H9 (cell line): ENCODE data around the gene GARNL3. TPM values are rescaled to one million over a fixed set of nuclear protein-coding genes. Genes with fewer than 3 reads are reported as not detected.

Experiments used
- DNase-seq: peaks from one replicate; pipeline ENCODE4 v3.0.0-alpha.2; 2017
- H2AFZ ChIP-seq: one replicate; pipeline ENCODE4 v1.6.1; 2013; ENCODE audit warnings: mild to moderate bottlenecking, low read length, control low read depth, moderate library complexity
- H2AK5ac ChIP-seq: 2 replicates; pipeline ENCODE4 v1.6.1; 2013; ENCODE audit warnings: low read length, control low read depth, mixed read lengths; ENCODE audit not compliant: insufficient read length
- H2BK120ac ChIP-seq: one replicate; pipeline ENCODE4 v1.6.1; 2013; ENCODE audit warnings: low read depth, mild to moderate bottlenecking, low read length, control low read depth, inconsistent platforms; ENCODE audit not compliant: poor library complexity, severe bottlenecking
- H2BK12ac ChIP-seq: 2 replicates; pipeline ENCODE4 v1.6.1; 2013; ENCODE audit warnings: low read length, control low read depth, mixed read lengths, low read depth; ENCODE audit not compliant: insufficient read length
- H2BK15ac ChIP-seq: 2 replicates; pipeline ENCODE4 v1.6.1; 2013; ENCODE audit warnings: low read depth, low read length, control low read depth
- H2BK20ac ChIP-seq: one replicate; pipeline ENCODE4 v1.6.1; 2013; ENCODE audit warnings: low read depth, mild to moderate bottlenecking, low read length, control low read depth, inconsistent platforms; ENCODE audit not compliant: poor library complexity, severe bottlenecking
- H2BK5ac ChIP-seq: 2 replicates; pipeline ENCODE4 v1.6.1; 2013; ENCODE audit warnings: low read length, control low read depth, mixed read lengths; ENCODE audit not compliant: insufficient read length
- H3K14ac ChIP-seq: 2 replicates; pipeline ENCODE4 v1.6.1; 2013; ENCODE audit warnings: low read length, control low read depth; ENCODE audit not compliant: insufficient read depth
- H3K18ac ChIP-seq: 2 replicates; pipeline ENCODE4 v1.6.1; 2013; ENCODE audit warnings: low read depth, mild to moderate bottlenecking, mixed read lengths, low read length, control low read depth; ENCODE audit not compliant: insufficient read length
- H3K23ac ChIP-seq: 2 replicates; pipeline ENCODE4 v1.6.1; 2013; ENCODE audit warnings: low read length, control low read depth, mixed read lengths, low read depth; ENCODE audit not compliant: insufficient read length
- H3K23me2 ChIP-seq: 2 replicates; pipeline ENCODE4 v1.6.1; 2013; ENCODE audit warnings: low read depth, mild to moderate bottlenecking, mixed read lengths, low read length, control low read depth; ENCODE audit not compliant: insufficient read length, poor library complexity, severe bottlenecking
- H3K27ac ChIP-seq: 2 replicates; pipeline ENCODE4 v1.5.1; 2013; ENCODE audit warnings: low read length, control low read depth, mixed read lengths, low read depth; ENCODE audit not compliant: insufficient read length
- H3K27me3 ChIP-seq: 2 replicates; pipeline ENCODE4 v1.6.1; 2013; ENCODE audit warnings: low read length, control low read depth, inconsistent platforms; ENCODE audit not compliant: insufficient read depth
- H3K4ac ChIP-seq: 2 replicates; pipeline ENCODE4 v1.6.1; 2013; ENCODE audit warnings: low read depth, mild to moderate bottlenecking, control low read depth, inconsistent platforms, low read length, moderate library complexity
- H3K4me1 ChIP-seq: 2 replicates; pipeline ENCODE4 v1.6.1; 2013; ENCODE audit warnings: low read length, control low read depth, inconsistent platforms; ENCODE audit not compliant: insufficient read depth
- H3K4me2 ChIP-seq: 2 replicates; pipeline ENCODE4 v1.6.1; 2013; ENCODE audit warnings: low read length, control low read depth, mixed read lengths; ENCODE audit not compliant: insufficient read length, insufficient read depth
- H3K56ac ChIP-seq: 2 replicates; pipeline ENCODE4 v1.6.1; 2013; ENCODE audit warnings: low read depth, mild to moderate bottlenecking, mixed read lengths, low read length, control low read depth; ENCODE audit not compliant: insufficient read length
- H3K79me1 ChIP-seq: 2 replicates; pipeline ENCODE4 v1.6.1; 2013; ENCODE audit warnings: low read depth, mild to moderate bottlenecking, moderate library complexity, low read length, control low read depth, inconsistent platforms; ENCODE audit not compliant: insufficient read depth, poor library complexity, severe bottlenecking
- H3K79me2 ChIP-seq: 2 replicates; pipeline ENCODE4 v1.6.1; 2013; ENCODE audit warnings: low read length, control low read depth, inconsistent platforms; ENCODE audit not compliant: insufficient read depth
- H3K9ac ChIP-seq: 2 replicates; pipeline ENCODE4 v1.6.1; 2013; ENCODE audit warnings: low read length, control low read depth, mixed read lengths; ENCODE audit not compliant: insufficient read length; ENCODE audit errors: extremely low read depth
- H3K9me3 ChIP-seq: one replicate; pipeline ENCODE4 v1.6.1; 2013; ENCODE audit warnings: low read depth, low read length, inconsistent platforms; ENCODE audit not compliant: control insufficient read depth
- H3T11ph ChIP-seq: one replicate; pipeline ENCODE4 v1.6.1; 2013; ENCODE audit warnings: mild to moderate bottlenecking, low read length, control low read depth, inconsistent platforms
- H4K20me1 ChIP-seq: one replicate; pipeline ENCODE4 v1.6.1; 2013; ENCODE audit not compliant: control insufficient read depth, insufficient read length, insufficient read depth
- H4K5ac ChIP-seq: 2 replicates; pipeline ENCODE4 v1.6.1; 2013; ENCODE audit warnings: low read depth, mild to moderate bottlenecking, mixed read lengths, low read length, control low read depth; ENCODE audit not compliant: insufficient read length
- H4K8ac ChIP-seq: replicated peaks from 2 replicates; pipeline ENCODE4 v1.6.1; 2013; ENCODE audit warnings: low read length, control low read depth, mixed read lengths, low read depth; ENCODE audit not compliant: insufficient read length
- H4K91ac ChIP-seq: 2 replicates; pipeline ENCODE4 v1.6.1; 2013; ENCODE audit warnings: low read depth, mild to moderate bottlenecking, moderate library complexity, mixed read lengths, low read length, control low read depth; ENCODE audit not compliant: insufficient read length
- H3K27ac Mint-ChIP-seq, 3 experiments: 2 replicates in 2 of 3; 3 replicates in 1 of 3; pipeline ENCODE4 v1.8.0; 2020 to 2021; ENCODE audit warnings: mixed read lengths in 3 of 3, mild to moderate bottlenecking in 1 of 3, moderate library complexity in 1 of 3
- H3K27me3 Mint-ChIP-seq: 2 replicates; pipeline ENCODE4 v1.8.0; 2021; ENCODE audit warnings: low read depth, mild to moderate bottlenecking, moderate library complexity, mixed read lengths
- H3K36me3 Mint-ChIP-seq, 3 experiments: 2 replicates in 2 of 3; 3 replicates in 1 of 3; pipeline ENCODE4 v1.8.0; 2020 to 2021; ENCODE audit warnings: low read depth in 3 of 3, mixed read lengths in 3 of 3; ENCODE audit not compliant: insufficient read depth in 1 of 3
- H3K4me1 Mint-ChIP-seq, 2 experiments: 2 replicates each; pipeline ENCODE4 v1.8.0; 2020; ENCODE audit warnings: mixed read lengths in 2 of 2
- H3K4me3 Mint-ChIP-seq, 2 experiments: 2 replicates in 1 of 2; 3 replicates in 1 of 2; pipeline ENCODE4 v1.8.0; 2020 to 2021; ENCODE audit warnings: mild to moderate bottlenecking in 2 of 2, mixed read lengths in 2 of 2, moderate library complexity in 1 of 2
- H3K9me3 Mint-ChIP-seq, 2 experiments: 2 replicates in 1 of 2; 3 replicates in 1 of 2; pipeline ENCODE4 v1.8.0; 2020; ENCODE audit warnings: mild to moderate bottlenecking in 2 of 2, mixed read lengths in 2 of 2, moderate library complexity in 1 of 2
- WGBS: extraction: QIAGEN DNeasy Blood & Tissue Kit; methylation state at CpG from one replicate; pipeline ENCODE4 v1.1.7; 2013; ENCODE audit warnings: missing lambda C conversion rate, low lambda C conversion rate, mixed read lengths; ENCODE audit not compliant: insufficient read length; ENCODE audit errors: extremely low coverage; 5-methylcytosine and 5-hydroxymethylcytosine counted together
- total RNA-seq: library from RNA; stranded (reverse); gene quantifications from 2 replicates; pipeline ENCODE4 v1.2.1, GENCODE V29; 2021
- TF ChIP-seq, protein P1 (sequence below): fragments of 200-600 bp; sonication (generic); conservative IDR thresholded peaks from 3 replicates; pipeline ENCODE4 v1.8.0; 2021; ENCODE audit warnings: antibody characterized with exemption, mild to moderate bottlenecking

Gene GARNL3
- total RNA-seq, 1 experiment from 2014 or later = 8.7 TPM

DNA sequence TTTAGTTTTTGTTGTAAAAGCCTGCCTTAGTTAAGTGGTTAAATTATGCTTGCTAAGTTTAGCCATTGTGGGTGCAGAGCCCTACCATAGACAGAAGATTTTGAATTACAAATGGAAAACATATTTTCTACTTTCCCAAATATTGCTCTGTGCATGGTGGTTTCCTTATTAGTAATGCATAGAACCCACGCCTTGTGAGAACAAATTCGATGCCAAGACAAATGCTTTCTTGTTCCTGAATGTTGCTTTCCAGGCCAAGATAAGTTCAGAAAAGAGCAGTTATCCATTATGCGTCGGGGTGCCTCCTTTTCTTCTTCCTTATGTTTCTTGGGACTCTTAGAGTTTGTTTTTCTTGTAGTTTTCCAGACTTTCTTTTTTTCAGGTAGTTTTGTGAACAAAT is 31.0 kb upstream of the GARNL3 start:
- TF ChIP-seq, protein P1, sequence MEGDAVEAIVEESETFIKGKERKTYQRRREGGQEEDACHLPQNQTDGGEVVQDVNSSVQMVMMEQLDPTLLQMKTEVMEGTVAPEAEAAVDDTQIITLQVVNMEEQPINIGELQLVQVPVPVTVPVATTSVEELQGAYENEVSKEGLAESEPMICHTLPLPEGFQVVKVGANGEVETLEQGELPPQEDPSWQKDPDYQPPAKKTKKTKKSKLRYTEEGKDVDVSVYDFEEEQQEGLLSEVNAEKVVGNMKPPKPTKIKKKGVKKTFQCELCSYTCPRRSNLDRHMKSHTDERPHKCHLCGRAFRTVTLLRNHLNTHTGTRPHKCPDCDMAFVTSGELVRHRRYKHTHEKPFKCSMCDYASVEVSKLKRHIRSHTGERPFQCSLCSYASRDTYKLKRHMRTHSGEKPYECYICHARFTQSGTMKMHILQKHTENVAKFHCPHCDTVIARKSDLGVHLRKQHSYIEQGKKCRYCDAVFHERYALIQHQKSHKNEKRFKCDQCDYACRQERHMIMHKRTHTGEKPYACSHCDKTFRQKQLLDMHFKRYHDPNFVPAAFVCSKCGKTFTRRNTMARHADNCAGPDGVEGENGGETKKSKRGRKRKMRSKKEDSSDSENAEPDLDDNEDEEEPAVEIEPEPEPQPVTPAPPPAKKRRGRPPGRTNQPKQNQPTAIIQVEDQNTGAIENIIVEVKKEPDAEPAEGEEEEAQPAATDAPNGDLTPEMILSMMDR = no peak
- Histone ChIP-seq H3K27ac (no peak overlapping the region), H4K8ac (no peak overlapping the region), H3K79me2 (no peaks in the 10 kb centered on the region), H3K9me3 (no peaks in the 10 kb centered on the region), H3K23me2 (no peaks in the 10 kb centered on the region), H2AFZ (no peak overlapping the region), H3K9ac (no peak overlapping the region), H3K27me3 (no peaks in the 10 kb centered on the region), H3K23ac (no peak overlapping the region), H4K5ac (no peak overlapping the region), H4K91ac (no peak overlapping the region), H2BK5ac (no peak overlapping the region), H4K20me1 (no peaks in the 10 kb centered on the region), H2BK120ac (no peak overlapping the region), H2BK12ac (no peak overlapping the region), H3K4me2 (no peak overlapping the region), H2AK5ac (no peak overlapping the region), H3K79me1 (no peaks in the 10 kb centered on the region), H3T11ph (no peak overlapping the region), H3K56ac (no peak overlapping the region), H3K18ac (no peak overlapping the region), H3K4ac (no peak overlapping the region), H2BK15ac (no peak overlapping the region), H3K14ac (no peak overlapping the region), H3K4me1 (no peaks in the 10 kb centered on the region), H2BK20ac (no peak overlapping the region)
- no peak overlapping the region for H3K27ac Mint-ChIP-seq
- H3K4me3 Mint-ChIP-seq = no peak overlapping the region
- H3K4me1 Mint-ChIP-seq = peaks cover 6% of the 10 kb centered on the region in 2 experiments; a peak in 2 of 4 replicates
- H3K27me3 Mint-ChIP-seq = no peaks in the 10 kb centered on the region
- peaks cover 0 to 4% (median under 1%) of the 10 kb centered on the region in 3 experiments; a peak in 3 of 7 replicates for H3K36me3 Mint-ChIP-seq
- no CpG with 5 or more reads among the region's 4 CpGs for WGBS
- no peaks in the 10 kb centered on the region for H3K9me3 Mint-ChIP-seq
- no peak for DNase-seq
